ENCODE results near the gene MAJIN.
"Not testable (repeated sequence)": the region's sequence is repeated elsewhere in the genome, so short reads cannot be mapped to it uniquely, and the experiment has no call there.

Gene MAJIN, protein sequence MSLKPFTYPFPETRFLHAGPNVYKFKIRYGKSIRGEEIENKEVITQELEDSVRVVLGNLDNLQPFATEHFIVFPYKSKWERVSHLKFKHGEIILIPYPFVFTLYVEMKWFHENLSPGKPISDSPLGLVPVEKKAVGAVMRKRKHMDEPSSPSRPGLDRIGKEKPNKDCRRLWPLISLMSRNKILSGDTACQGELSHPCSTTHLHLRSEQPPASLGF

DNA sequence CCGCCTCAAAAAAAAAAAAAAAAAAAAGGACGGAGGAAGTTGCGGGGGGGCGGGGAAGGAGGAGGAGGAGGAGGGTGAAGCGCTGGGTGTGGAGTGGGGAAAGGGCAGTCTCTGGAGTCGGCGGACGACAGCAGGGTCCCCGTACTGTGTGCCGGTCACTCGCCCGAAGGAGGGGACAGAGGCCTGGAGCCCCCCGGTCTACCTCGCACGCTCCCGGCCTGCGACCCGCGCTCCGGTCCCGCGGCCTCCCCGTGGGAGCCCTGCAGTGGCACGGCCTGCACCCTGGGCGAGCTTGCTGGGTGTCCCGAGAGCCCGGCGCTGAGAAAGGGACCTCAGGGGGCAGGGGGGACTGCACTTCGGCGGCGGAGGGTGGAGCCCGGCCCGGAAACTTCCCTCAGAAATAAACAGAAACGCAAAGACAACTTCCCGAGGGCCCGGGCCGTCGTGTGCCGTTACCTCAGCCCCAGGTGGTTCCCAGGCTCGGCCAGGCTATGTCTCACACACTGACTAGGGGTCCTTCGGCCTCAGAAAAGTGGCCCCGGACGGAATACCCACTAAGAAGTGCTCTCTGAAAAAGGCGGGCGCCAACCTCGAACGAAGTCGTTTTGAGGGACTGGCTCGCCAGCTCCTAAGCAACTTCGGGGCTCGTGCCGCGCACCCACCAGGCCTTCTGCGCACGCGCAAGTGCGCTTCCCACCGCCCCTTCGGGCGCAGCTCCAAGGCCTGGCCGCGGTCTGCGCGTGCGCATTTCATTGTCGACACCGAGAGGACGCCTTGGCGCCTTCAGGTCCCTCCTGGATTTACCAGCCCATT is at the start of gene MAJIN:
Gene MAJIN (minus strand): TSS at position 688 of the 813 bp plus-strand sequence. CDS start 12,703 bp downstream, outside the sequence.
- no peak for DNase-seq

DNA sequence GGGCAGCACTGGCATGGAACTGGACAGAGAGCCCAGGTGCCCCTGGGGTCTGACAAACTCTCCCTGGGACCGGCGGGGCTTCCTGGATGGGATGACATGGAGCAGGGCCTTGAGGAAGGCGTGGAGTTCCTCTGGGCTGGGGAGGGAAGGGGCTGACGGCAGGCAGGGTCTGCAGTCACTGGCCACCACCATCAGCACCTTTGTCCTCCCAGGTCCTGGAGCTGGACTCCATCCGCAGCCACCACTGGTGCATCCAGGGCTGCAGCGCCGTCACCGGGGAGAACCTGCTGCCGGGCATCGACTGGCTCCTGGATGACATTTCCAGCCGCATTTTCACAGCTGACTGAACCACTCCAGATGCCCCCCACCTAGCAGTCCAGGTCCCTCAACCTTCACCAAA is 49.6 kb upstream of the MAJIN start:
- no peak for DNase-seq

DNA sequence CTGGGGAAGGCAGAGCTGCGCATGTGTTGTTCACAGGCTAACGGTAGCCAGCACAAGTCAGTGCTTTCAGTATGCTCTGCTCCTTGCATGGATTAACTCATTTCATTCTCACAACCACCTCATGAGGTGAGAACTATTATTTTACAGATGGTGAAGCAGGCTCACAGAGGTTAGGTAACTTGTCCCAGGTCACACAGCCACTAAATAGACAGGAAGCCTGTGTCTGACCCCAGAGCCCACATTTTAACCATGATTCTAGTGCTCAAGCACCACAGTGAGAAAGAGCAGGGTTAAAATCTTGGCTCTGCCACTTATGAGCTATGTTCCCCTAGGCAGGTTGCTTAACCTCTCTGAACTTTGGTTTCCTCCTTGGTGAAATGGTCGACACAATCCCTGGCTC is 49.1 kb upstream of the MAJIN start:
- no peak for DNase-seq

DNA sequence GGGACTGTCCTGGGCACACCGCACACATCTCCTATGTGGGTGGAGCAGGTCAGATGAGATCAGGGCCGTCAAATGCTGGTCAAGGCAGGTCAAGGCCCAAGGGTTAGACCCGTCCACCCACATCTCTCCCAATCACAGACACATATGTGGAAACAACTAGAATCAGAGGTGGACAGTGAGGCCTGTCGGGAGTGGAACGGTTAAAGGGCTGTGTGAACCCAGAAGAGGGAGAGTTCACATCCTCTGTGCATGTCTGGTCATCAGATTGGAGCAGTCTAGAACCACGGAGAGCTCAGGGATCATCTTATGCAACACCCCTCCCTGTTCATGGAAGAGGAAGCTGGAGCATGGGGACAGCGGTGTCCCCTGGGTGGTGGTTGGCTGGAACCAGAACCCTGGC is 47.9 kb upstream of the MAJIN start:
- DNase-seq = no peak

DNA sequence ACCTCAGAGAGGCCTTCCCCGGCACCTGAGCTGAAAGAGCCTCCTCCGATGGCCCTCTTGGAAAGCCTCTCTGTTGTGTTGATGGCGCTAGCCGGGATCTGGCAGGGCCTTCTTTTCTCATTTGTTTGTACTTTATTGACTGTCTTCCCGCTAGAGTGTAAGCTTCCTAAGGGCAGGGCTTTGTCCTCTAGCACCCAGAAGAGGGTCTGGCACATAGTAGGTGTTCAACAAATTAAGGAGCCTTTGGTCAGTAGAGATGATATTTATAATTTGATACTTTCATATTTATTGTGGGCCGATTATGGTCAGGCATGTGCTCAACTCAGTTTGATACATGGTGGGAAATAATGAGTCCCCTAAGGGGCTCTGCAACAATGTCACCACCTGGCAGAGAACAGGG is 46.0 kb upstream of the MAJIN start:
- DNase-seq = no peak

DNA sequence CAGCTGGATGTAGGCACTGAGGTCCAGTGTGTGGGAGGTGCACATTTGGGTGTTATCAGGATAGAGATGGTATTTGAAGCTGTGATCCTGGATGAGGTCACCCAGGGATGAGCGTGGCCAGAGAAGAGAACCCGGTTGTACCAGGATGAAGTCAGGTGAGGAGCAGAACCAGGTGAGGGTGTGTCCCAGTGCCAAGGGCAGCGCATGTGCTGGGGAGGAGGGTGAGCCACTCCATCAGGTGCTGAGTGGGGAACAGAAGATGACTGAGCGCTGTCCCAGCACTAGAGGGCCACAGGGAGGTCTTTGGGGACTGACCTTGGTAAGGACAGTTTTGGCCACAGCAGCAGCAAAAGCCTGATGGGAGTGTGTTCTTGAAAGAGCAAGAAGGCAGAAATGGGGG is 44.8 kb upstream of the MAJIN start:
- no peak for DNase-seq

DNA sequence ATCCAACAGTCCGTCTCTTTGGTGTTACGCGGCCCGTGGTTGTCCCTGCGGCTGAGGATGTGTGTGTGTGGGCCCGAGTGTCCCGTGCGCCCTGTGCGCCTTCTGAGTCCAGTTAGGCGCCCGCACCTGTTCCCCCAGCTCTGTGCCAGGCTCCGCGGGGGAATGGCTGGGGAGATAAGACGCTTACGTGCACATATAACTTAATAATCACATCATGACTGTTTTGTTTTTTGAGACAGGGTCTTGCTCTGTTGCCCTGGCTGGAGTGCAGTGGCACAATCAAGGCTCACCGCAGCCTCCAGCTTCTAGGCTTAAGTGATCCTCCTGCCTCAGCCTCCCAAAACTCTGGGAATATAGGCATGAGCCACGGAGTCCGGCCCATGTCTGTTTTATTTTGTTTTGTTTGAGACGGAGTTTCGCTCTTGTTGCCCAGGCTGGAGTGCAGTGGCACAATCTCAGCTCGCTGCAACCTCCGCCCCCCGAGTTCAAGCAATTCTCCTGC is 42.9 kb upstream of the MAJIN start:
- no peak for DNase-seq

DNA sequence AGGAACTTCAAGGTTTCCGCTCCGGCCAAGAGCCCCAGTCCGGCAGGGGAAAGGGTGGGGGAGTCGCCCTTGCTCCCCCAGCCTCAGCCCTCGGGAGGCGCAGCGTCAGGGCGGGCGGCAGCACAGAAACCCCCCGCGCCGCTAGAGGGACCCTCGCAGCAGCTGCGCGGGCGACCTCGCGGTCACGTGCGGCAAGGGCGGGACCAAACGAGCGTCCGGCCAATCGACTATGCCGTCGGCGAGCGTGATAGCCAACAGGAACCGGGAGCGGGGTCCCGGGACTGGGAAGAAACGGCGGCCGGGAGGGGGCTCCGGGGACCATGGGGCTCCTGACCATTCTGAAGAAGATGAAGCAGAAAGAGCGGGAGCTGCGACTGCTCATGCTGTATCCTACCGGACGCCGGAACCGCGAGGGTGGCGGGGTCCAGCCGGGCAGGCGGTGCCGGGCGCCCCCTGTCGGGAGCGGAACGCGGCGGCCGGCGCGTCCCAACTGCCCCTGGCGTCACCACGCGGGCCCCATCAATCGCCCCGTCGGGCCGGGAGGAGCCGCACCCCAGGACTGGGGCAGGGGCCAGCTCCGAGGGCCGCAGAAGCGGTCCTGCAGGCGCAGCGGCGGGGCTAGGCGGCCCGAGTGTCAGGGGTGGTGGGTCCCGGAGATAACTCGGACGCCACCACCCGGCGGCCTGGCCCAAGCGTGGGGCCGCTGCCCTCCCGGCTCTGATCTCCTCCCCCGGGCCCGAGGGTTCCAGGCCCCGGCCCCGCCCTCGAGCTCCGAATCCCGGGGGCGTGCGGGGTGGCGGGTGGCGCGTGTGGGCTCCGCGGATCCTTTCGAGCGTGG is 42.2 kb upstream of the MAJIN start, which contains the start of gene ARL2:
Gene ARL2 (plus strand): TSS at position 273 of the 838 bp plus-strand sequence. CDS start 48 bp downstream, at position 321.
- peak; percentile 90 for DNase-seq

DNA sequence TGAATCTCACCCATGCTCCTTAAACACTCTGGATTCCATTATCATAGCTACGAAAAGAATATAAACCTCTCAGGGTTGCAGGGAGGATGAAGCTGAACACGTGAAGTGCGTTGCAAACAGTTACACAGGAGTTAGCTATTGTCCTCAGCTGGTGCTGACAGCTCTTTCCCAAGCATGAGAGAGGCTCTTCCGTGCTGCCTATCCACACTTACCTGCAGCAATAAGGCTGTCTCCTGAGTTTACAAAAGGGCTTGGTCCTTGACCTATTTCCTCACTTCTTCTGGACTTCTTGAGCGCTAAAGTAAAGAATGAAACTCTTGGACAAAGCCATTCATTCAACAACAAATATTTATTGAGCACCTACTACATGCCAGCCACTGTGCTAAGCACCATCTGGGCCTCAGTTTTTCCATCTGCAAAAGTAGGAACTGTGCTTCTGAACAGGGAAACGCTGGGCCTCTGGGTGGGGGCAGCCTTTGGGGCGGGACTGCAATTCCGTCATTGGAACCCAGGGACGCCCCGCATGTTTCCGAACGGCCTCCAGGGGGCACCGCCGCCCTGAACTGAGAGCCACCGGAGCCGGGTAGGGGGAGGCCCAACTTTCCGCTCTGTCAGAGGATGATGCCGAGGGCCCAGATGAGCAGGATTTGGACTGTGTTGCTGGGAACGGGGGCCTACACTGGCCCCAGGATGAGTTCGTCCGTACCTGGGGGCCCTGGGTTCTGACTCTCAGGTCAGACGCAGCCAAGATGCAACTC is 41.4 kb upstream of the MAJIN start:
- DNase-seq = peak; percentile 87

DNA sequence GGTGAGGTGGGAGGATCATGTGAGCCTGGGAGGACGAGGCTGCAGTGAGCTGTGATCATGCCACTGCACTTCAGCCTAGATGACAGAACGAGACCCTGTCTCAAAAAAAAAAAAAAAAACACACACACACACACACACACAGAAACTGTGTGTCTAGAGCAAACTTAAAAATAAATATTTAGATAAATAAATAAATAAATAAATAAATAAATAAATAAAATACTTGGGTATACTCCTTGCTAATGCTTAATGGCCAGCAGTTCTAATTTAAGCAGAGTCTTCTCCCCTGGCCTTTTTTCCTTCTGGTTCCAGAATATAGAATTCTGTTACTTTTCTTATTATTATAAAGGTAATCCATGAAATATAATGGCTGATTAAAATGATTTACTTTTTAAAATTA is 37.0 kb upstream of the MAJIN start:
- DNase-seq = no peak

DNA sequence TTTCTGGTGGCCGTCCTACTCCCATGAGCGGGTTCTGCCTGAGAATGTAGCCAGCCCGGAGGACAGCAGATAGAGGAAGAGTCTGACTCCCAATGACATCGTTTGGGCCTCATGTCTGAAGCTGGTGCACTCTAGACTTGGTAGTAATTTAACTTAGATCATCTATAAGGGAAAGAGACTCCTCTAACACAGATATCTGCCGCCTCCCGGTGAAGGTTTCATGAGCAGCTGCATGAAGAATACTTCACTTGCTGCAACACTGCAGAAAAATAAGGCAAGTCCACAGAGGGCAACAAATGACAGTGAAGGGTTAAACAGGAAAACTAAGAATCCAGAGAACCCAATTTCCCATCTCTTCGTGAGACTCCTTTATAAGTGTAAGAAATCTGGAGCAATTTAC is 36.1 kb upstream of the MAJIN start:
- DNase-seq = no peak

DNA sequence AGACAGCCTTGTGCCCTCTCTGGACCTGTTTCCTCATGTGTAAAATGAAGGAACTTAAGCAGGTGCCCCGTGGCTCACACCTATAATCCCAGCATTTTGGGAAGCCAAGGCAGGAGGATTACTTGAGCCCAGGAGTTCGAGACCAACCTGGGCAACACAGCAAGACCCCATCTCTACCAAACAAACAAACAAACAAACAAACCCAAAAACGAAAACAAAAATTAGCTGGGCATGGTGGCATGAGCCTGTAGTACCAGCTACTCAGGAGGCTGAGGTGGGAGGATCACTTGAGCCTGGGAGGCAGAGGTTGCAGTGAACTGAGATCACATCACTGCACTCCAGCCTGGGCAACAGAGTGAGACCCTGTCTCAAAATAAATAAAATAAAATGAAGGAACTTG is 32.1 kb upstream of the MAJIN start:
- not testable (repeated sequence) for DNase-seq

DNA sequence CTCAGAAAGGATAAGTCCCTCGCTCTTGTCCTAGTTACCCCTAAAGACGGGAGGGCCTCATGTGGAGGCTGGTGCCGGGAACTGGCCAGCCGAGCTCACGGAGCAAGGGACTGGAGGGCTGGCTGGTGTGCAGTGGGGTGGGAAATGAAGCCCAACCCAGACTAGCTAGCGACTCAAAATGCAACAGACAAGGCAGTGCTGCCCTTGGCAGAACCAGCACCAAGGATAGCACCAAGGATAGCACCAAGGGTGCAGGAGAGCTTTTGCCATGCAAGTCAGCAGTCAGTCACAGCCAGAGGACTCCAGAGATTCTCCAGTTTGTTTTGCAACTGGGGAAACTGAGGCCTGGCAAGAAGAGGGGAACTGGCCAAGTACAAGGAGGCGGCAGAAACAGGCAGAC is 31.4 kb upstream of the MAJIN start:
- no peak for DNase-seq

DNA sequence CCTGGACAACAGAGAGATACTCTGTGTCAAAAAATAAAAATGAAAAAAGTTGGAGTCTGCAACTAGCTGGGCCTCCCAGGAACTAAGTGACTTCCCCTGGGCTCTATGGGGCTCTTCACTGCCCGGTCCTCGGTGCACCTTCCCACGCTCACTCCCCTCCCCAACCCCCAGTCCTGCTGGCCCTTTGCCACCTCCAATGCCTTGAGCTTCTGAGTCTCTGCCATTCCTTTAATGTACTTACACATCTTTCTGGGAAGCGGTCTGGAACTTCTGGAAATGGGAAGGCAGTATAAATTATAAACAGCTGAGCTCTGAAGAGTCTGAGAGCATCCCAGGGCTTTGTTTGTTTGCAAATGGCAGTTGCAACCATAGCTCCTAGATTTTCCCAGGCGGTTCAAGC is 30.8 kb upstream of the MAJIN start:
- DNase-seq = no peak

DNA sequence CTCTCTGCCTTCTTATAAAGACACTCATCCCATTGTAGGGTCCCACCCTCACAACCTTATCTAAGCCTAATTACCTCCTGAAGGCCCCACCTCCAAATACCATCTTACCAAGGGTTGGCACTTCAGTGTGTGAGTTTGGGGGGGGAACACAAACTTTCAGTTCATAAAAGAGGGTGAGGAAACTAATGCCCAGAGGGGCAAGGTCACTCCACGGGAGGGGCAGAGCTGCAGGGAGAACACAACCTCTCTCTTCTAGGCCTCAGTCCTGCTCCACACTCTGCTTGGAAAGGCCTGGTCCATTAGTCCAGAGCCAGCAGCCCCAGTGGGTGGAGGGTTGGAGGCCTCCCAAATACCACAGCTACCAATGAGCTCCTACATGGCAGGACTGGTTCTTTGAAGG is 27.6 kb upstream of the MAJIN start:
- DNase-seq = no peak

DNA sequence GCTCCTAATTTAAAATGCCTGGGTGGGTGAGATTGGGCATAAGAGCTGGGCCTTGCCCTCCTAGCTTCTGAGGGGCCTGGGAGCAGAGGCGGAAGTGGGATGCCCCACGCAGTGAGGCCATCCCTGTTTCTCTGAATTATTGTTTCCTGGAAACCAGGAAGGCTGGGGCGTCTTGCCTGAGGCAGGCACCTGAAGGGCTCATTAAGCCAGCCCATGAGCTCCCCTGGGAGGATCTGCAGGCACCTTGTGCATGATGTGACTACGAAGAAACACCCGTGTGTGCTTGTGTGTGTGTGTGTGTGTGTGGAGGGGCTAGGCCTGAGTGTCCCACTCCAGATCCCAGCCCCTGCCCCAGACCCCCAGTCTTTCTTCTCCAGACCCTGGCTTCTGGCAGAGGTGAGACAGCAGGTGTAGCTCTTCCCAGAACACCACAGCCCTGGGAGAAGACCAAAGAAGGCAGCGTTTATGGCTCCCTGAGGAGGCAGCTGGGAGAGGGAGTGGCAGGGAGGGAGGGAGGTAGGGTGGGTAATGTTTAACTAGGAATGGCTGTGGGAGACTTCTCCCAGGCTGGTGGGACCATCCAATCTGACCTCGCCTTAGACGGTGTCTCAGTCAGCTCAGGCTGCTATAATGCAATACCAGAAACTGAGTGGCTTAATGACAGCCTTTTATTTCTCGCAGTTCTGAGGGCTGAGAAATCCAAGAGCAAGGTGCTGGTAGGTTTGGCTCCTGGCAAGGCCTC is 27.0 kb upstream of the MAJIN start:
- DNase-seq = peak; percentile 67

DNA sequence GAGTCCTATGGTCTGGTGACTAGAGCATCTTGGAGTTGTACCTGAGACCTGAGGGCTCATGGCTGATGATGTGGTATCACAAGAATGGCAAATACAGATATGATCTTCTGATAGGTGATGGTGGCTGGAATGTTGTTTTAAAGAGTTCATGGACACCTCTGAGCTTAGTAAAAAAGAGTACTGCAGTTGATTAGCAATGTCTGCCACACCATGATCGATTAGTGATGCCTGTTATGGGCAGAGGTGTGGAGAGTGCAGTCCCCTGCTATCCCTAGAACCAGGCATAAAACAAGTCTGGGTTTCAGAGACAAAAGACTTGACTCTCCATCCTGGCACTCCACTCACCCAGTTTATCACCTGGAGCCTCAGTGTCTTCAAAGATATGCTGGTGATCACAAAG is 26.2 kb upstream of the MAJIN start:
- DNase-seq = no peak

DNA sequence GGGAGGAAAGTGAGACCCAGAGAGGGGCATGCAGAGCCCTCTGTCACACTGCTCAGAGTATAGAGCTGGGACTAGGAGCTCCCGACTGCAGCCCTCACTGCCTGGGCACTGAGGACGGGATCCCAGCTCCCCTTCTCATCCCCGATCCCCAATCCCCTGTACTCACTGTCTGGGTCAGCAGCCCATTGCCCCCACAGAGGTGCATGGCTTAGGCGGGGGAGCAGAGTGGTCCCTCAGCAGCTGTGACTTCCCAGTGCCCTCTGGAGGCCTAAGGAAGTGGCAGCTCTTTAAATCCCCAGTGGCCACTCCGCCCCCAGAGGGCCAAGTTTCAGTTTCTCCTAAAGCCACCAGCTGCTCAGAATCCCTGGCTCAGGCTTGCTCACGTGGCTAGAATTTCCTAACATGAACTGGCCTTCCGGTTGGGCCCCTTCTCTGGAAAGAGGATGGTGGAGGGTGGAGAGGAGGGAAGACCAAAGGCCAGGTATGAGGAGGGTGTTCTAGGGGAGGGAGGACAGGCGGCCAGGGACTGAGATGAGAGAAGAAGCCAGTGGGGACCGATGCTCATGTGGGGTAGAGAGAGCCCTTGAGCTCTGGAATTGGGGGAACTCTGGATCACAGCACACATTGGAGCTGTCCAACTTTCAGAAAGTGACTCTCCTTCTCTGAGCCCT is 24.9 kb upstream of the MAJIN start, which contains the start of gene BATF2:
Gene BATF2 (minus strand): TSS at position 262 of the 671 bp plus-strand sequence. CDS start 57 bp downstream, at position 205.
- DNase-seq = peak; percentile 67

DNA sequence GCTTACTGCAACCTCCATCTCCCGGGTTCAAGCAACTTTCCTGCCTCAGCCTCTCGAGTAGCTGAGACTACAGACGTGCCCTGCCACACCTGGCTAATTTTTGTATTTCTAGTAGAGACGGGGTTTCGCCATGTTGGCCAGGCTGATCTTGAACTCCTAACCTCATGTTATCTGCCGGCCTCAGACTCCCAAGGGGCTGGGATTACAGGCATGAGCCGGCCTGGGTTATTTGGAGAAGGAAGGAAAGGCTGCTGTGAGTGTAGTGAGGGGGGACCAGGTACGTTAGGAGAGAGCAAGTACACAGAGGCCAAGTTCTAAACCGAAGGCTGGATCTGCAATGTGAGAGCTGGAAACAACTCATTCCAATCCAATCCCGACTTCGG is 24.4 kb upstream of the MAJIN start:
- DNase-seq = no peak

DNA sequence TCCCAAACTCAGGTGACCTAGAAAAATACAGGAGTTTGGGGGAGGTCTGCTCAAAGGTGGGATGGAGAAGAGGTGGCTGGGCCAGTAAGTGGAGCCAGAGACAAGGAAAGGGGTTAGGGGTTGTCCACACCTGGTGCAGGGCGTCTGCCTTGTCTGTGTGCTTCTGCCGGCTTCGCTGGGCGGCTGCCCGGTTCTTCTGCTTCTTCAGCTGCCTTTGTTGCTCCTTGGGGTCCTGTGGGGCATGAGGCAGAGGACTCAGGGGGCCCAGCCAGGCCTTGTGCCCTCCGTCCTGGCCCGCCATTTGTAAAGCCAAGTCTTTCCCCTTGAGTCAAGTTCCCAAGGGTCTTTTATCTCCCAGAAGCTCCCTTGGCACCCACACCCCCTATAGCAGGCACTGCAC is 22.4 kb upstream of the MAJIN start:
- no peak for DNase-seq
